Stimulated activated CD4-positive, alpha-beta T cell treated with anti-CD3 and anti-CD28 coated beads, Interleukin-2, amount 100 ng/mL, for 4 hours (primary cell): ENCODE data around the gene DOCK9.

Experiments
- DNase-seq: peaks from one replicate; pipeline ENCODE4 v3.0.0-alpha.2; 2020; ENCODE audit warnings: low read depth

Gene DOCK9

GRCh38 chr13:98977568-98978265, at the start of gene DOCK9:
Gene DOCK9 (minus strand): TSS chr13:98978064. CDS start chr13:98977909, 155 bp downstream.
- no peak for DNase-seq

GRCh38 chr13:99027260-99027659, 49.4 kb upstream of the DOCK9 start:
- no peak for DNase-seq

DNA sequence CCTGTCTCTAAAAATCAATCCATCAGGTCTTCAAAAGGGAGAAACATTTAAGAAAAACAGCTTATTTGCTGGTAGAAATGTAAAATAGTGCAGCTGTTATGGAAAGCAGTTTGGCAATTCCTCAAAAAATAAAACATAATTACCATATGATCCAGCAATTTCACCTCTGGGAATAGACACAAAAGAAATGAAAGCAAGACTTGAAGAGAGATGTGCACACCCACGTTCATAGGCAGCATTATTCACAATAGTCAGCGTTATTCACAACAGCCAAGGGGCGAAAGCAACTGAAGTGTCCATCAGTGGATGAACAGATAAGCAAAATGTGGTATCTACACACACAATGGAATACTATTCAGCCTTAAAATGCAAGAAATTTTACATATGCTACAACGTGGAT, 45.1 kb upstream of the DOCK9 start:
- no peak for DNase-seq

GRCh38 chr13:99018418-99019180, 40.7 kb upstream of the DOCK9 start:
- no peak for DNase-seq

- DNase-seq, result no peak
Measured at GRCh38 chr13:99015606-99016490, 38.0 kb upstream of the DOCK9 start.

DNA sequence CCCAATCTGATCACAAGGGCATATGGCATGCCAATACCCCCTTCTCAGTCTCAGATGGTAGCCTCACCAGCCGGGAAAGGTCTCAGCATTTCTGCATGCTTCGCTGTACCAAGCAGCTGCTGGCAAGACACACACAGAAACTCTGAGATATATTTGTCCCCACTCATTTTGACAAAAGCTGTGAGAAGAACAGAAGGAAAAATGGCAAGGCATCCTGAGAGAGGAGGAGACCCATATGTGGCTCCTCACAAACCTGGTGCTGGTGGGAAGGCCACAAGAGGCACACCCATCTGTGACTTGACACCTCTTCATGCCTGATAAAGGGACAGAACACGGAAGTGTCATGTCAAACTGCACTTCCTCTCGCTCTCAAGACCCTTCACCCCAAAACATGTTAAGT, 36.7 kb upstream of the DOCK9 start:
- DNase-seq, result no peak

- DNase-seq, result no peak
Measured at GRCh38 chr13:99013951-99014350, 36.1 kb upstream of the DOCK9 start.

DNA sequence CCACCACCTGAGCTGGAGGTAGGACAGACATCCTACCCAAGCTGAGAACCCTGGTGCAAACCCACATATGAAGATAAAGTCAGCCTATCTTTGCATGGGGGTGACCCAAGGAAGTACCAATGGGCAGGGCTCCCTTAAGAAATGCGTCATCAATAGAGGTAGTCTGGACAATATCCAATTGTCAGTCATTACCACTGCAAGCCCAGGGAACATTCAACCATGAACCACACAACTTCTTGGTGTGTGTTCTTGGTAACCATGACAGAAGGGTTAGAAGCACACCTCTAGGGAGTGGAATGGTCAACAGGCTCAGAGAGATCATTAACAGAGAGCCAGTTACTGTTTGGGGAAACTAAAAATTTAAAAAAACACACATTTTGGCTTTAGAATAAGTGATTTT, 34.7 kb upstream of the DOCK9 start:
- DNase-seq, result no peak

DNA sequence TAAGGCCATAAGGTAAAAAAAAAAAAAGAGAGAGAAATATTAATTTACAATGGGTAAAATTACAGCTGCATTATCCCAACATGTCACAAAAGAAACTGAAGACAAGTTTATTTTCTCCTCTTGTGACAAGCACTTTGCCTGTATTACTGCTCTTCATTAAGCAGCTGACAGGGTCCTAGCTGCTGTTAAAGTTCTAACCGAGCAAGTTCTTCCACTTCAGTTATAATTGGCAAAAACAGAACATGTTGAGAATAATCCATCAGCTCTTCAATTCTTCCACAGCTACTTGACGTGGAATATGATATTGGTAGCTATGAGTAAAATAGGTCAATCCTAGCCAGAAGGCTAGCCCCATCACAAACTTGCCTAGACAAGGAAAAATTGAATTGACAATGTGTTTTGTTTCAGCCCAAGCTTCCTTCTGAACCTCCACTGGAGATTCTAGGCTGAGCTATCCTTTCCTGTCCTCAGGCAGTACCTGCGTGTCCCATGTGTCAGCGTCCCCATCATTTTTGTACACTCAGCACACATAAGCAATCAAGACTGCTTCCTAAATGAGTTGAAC, 32.2 kb upstream of the DOCK9 start:
- DNase-seq, result no peak

DNA sequence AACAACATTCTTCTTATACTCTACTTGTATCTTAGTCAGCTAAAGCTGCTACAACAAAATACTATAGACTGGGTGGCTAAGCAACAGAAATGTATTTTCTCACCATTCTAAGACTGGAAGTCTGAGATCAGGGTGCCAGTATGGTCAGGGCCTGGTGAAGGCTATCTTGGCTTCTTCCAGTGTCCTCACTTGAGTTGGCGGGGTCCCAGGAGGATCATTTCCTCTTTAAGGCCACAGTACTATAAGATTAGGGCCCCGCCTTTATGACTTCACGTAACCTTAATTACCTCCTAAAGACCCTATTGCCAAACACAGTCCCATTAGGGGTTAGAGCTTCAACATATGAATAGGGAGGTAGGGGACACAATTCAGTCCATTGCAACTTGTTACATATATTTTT, 30.7 kb upstream of the DOCK9 start:
- no peak for DNase-seq

- DNase-seq, result no peak
Measured at GRCh38 chr13:99007414-99007986, 29.6 kb upstream of the DOCK9 start.

- no peak for DNase-seq
Measured at GRCh38 chr13:99005609-99006008, 27.7 kb upstream of the DOCK9 start.

DNA sequence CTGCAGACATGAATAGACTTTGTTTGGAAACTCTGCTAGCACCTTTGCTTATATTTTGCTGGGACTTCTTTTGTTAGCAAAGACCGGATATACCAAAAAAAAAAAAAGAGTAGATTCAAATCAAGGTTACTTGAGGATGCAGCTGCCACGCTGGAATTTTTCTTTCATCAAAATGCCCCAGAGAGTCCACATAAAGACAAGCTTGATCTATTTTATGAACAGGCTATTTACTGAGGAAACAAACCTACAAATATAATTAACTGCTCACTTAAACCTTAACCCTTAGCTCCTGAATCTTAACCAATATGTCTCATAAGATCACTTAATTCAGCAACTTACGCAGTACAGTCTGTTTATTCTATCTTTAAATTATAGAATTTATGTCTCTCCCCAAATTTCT, 27.1 kb upstream of the DOCK9 start:
- no peak for DNase-seq

- DNase-seq, result no peak
Measured at GRCh38 chr13:99003851-99004471, 26.1 kb upstream of the DOCK9 start.

DNA sequence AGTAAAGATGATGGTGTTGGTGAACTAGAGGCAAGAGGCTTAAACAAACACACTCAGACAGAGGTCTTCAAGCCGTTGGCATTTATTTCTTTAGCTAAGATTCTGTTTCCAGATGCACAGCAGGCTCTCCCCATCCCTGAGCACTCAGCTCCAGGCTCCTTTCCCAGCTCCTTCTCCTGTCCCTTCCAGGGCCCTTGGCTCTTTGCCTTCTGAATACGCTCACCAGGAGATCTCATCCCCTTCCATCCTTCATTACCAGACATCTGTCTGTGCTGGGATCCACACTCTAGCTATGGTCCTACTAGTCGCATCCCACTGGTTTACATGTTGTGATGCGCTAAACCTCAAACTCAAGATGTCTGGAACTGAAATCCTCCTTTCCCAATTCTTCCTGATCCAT, 25.3 kb upstream of the DOCK9 start:
- DNase-seq, result no peak

- DNase-seq, result no peak
Measured at GRCh38 chr13:99002172-99002710, 24.4 kb upstream of the DOCK9 start.

DNA sequence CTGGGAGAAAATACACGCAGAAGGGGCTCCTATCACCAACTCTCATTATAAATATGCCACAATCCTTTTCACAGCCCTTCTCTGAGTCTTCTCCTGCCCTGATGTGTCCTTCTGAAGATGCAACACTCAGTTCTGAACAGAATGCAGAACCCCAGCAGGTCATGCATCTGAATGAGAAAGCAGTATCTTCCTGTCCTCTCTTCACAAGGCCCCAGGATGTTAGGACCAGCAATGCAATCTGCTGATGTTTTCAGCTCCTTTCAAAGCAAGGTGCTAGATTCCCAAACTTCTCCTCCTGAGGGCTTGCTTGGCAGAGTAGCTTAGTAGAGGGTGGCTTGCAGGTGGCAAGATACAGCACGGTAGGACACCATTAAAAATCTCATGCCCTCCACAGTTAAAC, 22.3 kb upstream of the DOCK9 start:
- DNase-seq, result no peak

DNA sequence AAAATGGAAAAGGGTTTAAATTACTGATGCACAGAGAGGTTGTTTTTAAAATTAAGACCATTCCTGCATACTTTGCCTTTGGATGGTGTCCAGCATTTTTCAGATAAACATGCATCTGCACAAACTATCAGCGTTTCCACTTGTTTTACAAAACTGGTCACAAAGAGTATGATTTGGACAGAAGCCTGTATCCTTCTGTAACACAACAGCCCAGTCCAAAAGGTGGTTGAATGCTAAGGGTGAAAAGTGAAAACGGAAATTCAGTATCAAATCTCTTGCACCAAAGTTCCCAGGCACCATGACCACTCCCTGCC, 21.7 kb upstream of the DOCK9 start:
- DNase-seq, result no peak

GRCh38 chr13:98998831-98999638, 21.2 kb upstream of the DOCK9 start:
- peak; percentile 7 for DNase-seq
